Neural progenitor cell (in vitro differentiated cells): ENCODE data around the gene SPC24.

ENCODE experiments used
- CTCF ChIP-seq: fragments of 200-600 bp; sonication (generic); IDR thresholded peaks from 2 replicates; pipeline ENCODE4 v1.5.1; 2017; ENCODE audit warnings: antibody characterized with exemption, mild to moderate bottlenecking
- EZH2 ChIP-seq: fragments of 200-600 bp; sonication (generic); IDR thresholded peaks from 2 replicates; pipeline ENCODE4 v1.6.1; 2017; ENCODE audit warnings: antibody characterized with exemption, mild to moderate bottlenecking, moderate library complexity
- EZH2phosphoT487 ChIP-seq: fragments of 200-600 bp; sonication (generic); IDR thresholded peaks from 2 replicates; pipeline ENCODE4 v1.6.1; 2017; ENCODE audit warnings: antibody characterized with exemption

DNA sequence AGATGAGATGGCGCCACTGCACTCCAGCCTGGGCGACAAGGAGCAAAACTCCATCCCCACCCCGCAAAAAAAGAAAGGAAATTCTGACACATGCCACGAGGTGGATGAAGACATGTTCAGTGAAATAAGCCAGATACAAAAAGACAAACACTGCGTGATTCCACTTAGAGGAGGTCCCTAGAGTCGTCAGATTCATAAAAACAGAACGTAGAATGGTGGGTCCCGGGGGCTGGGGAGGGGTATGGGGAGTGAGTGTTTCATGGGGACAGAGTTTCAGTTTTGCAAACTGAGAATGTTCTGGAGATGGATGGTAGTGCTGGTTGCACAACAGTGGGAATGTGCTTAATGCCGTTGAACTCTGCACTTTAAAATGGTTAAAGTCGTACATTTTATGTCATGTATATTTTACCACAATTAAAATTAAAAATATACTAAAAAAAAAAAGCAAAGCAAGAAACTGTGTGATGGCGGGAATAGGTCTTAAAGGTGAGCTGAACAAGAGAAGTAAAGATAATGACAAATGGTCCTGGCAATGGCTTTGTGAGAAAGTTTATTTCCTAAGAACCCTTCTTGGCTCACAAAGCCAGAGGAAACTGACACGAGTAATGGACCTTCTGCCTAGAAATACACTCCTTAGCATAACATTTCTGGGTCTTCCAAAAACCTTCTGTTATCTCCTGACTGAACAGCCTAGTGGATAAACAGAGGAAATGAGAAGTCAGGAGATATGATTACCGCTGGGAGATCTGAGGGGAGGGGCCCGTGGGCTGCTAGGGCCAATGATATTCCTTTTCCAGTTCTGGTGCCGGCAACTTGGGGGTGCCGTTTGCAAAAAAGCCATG lies 4.2 kb upstream of the SPC24 start:
- TF ChIP-seq CTCF (no peak), EZH2 (no peak), EZH2phosphoT487 (no peak)
